HepG2 (cell line): ENCODE data around the gene FNDC3B. TPM values are rescaled to one million over a fixed set of nuclear protein-coding genes. Genes with fewer than 3 reads are reported as not detected.

Source experiments
- BATF2 ChIP-seq: sonication (generic); formaldehyde crosslinking; IDR thresholded peaks from 2 replicates; pipeline ENCODE4 v1.8.0; 2022; ENCODE audit warnings: mild to moderate bottlenecking, missing genetic modification reagents, moderate library complexity
- CREB1 ChIP-seq, 2 experiments: fragments of 450-650 bp in 1 of 2; IDR thresholded peaks; 2 replicates each; pipeline ENCODE4 v1.6.1; 2016 to 2017; ENCODE audit warnings: control low read depth in 1 of 2, mild to moderate bottlenecking in 1 of 2, missing compliant biosample characterization in 1 of 2, missing genetic modification characterization in 1 of 2
- E2F5 ChIP-seq: sonication (generic); formaldehyde crosslinking; conservative IDR thresholded peaks from 2 replicates; pipeline ENCODE4 v1.4.0; 2020; ENCODE audit warnings: missing genetic modification reagents
- ERF ChIP-seq: IDR thresholded peaks from 2 replicates; pipeline ENCODE4 v1.6.1; 2018; ENCODE audit warnings: missing biosample characterization, missing genetic modification reagents
- FOXA3 ChIP-seq: IDR thresholded peaks from 2 replicates; pipeline ENCODE4 v1.6.1; 2016; ENCODE audit warnings: missing genetic modification reagents, missing compliant biosample characterization
- MBNL3 ChIP-seq: fragments of 250-450 bp; sonication (Bioruptor Pico); conservative IDR thresholded peaks from 2 replicates; pipeline ENCODE4 v1.8.0; 2022; ENCODE audit warnings: mild to moderate bottlenecking, inconsistent platforms
- PCBP2 ChIP-seq: fragments of 200-400 bp; formaldehyde crosslinking; optimal IDR thresholded peaks from 2 replicates; pipeline ENCODE3; 2018; ENCODE audit warnings: low read length, low read depth; ENCODE audit not compliant: poor library complexity, severe bottlenecking
- PLSCR1 ChIP-seq: sonication (generic); formaldehyde crosslinking; IDR thresholded peaks from 2 replicates; pipeline ENCODE4 v1.5.0; 2020; ENCODE audit warnings: missing genetic modification reagents, mild to moderate bottlenecking, borderline replicate concordance
- REST ChIP-seq, 2 experiments: IDR thresholded peaks; 2 replicates each; pipeline ENCODE4 v1.6.1; 2011 to 2012; ENCODE audit warnings: low read length in 2 of 2, borderline replicate concordance in 1 of 2, low read depth in 1 of 2, mild to moderate bottlenecking in 1 of 2, moderate library complexity in 1 of 2
- REXO4 ChIP-seq: sonication (generic); formaldehyde crosslinking; IDR thresholded peaks from 2 replicates; pipeline ENCODE4 v1.8.0; 2022; ENCODE audit warnings: missing genetic modification reagents, mild to moderate bottlenecking, borderline replicate concordance
- RNF2 ChIP-seq: fragments of 450-650 bp; conservative IDR thresholded peaks from 2 replicates; pipeline ENCODE4 v1.6.1; 2016; ENCODE audit warnings: low read depth
- SYNCRIP ChIP-seq: fragments of 200-400 bp; formaldehyde crosslinking; IDR thresholded peaks from 2 replicates; pipeline ENCODE4 v1.6.1; 2018; ENCODE audit warnings: mild to moderate bottlenecking, low read depth, low read length; ENCODE audit not compliant: insufficient read depth
- TERF1 ChIP-seq: sonication (generic); formaldehyde crosslinking; IDR thresholded peaks from 2 replicates; pipeline ENCODE4 v1.8.0; 2022; ENCODE audit warnings: mild to moderate bottlenecking, missing genetic modification reagents, moderate library complexity
- ZBTB1 ChIP-seq: sonication (generic); formaldehyde crosslinking; IDR thresholded peaks from 2 replicates; pipeline ENCODE4 v1.4.0; 2020; ENCODE audit warnings: missing genetic modification reagents, borderline replicate concordance
- ZFP90 ChIP-seq: sonication (generic); formaldehyde crosslinking; IDR thresholded peaks from 2 replicates; pipeline ENCODE4 v1.8.0; 2022; ENCODE audit warnings: missing genetic modification reagents, mild to moderate bottlenecking, inconsistent platforms, borderline replicate concordance
- ZNF451 ChIP-seq: sonication (generic); formaldehyde crosslinking; IDR thresholded peaks from 2 replicates; pipeline ENCODE4 v1.5.0; 2020; ENCODE audit warnings: mild to moderate bottlenecking, missing genetic modification reagents
- ZNF720 ChIP-seq: sonication (generic); formaldehyde crosslinking; IDR thresholded peaks from 2 replicates; pipeline ENCODE4 v1.4.0; 2020; ENCODE audit warnings: missing genetic modification reagents
- ZNF761 ChIP-seq: sonication (generic); formaldehyde crosslinking; conservative IDR thresholded peaks from 2 replicates; pipeline ENCODE4 v1.4.0; 2020; ENCODE audit warnings: mild to moderate bottlenecking, missing genetic modification reagents
- ZNF780A ChIP-seq: sonication (generic); formaldehyde crosslinking; IDR thresholded peaks from 2 replicates; pipeline ENCODE4 v1.8.0; 2022; ENCODE audit warnings: mild to moderate bottlenecking, missing genetic modification reagents, moderate library complexity
- ZNF792 ChIP-seq: IDR thresholded peaks from 2 replicates; pipeline ENCODE4 v1.6.1; 2016
- ZSCAN30 ChIP-seq: sonication (generic); formaldehyde crosslinking; IDR thresholded peaks from 2 replicates; pipeline ENCODE4 v1.5.0; 2020; ENCODE audit warnings: mild to moderate bottlenecking, missing genetic modification reagents
- polyA plus RNA-seq, 8 experiments: library from polyadenylated mRNA; depleted of rRNA in 3 of 8; stranded (reverse) in 7 of 8; unstranded in 1 of 8; fragments of >200 nt; fragmentation: Illumina TruSeq in 4 of 8; extraction: Trizol in 4 of 8; gene quantifications; 2 replicates each; pipeline versions ENCODE4 v1.2.1 to v1.2.3, GENCODE V29; 2011 to 2016; ENCODE audit warnings: low read depth in 4 of 8, missing spikeins in 1 of 8, mixed read lengths in 1 of 8; ENCODE audit not compliant: insufficient read depth in 1 of 8
- total RNA-seq, 5 experiments: library from RNA; depleted of rRNA; stranded (reverse); fragments of >200 nt; fragmentation: Illumina TruSeq; extraction: Trizol; gene quantifications; 2 replicates each; pipeline ENCODE4 v1.2.3, GENCODE V29; 2016; ENCODE audit warnings: low read depth in 1 of 5

The FNDC3B gene
- total and polyA plus RNA-seq, 2 of the 13 experiments (the other 11 are each of a cell fraction or from before 2014, with no cell fraction given), result 74.8 to 103 TPM

GRCh38 chr3:172140499-172141391 is 101.4 kb downstream of the FNDC3B start (continued):
- TF ChIP-seq ZSCAN30 (no peak), SYNCRIP (no peak), BATF2 (CRISPR knock-in tag) (no peak), FOXA3 (CRISPR knock-in tag) (peak; percentile 94), ZNF761 (CRISPR knock-in tag) (0 out of 2 replicates have a peak, but pooled peaks have one; percentile 28), ZNF451 (CRISPR knock-in tag) (no peak), PCBP2 (no peak), CREB1 (IDR thresholded peaks at IDR 0.05) (peak; percentile 75), CREB1 (CRISPR knock-in tag; IDR thresholded peaks at IDR 0.05) (peak; percentile 80), ZNF792 (peak; percentile 75; the same call in 1 of the 2 replicates), ZNF720 (no peak), ERF (peak; percentile 95), ZBTB1 (CRISPR knock-in tag) (no peak), TERF1 (CRISPR knock-in tag) (no peak), E2F5 (no peak), PLSCR1 (CRISPR knock-in tag) (no peak), RNF2 (no peak), REST (IDR thresholded peaks at IDR 0.05; ENCODE audit: borderline replicate concordance in 1 of 2, low read depth in 1 of 2, low read length in 2 of 2) (peak in 1 of 2 experiments; percentile 75; a peak in 1 of 4 replicates), REXO4 (no peak), MBNL3 (CRISPR knock-in tag) (no peak), ZFP90 (CRISPR knock-in tag) (no peak), ZNF780A (CRISPR knock-in tag) (no peak)
